Measurements from ENCODE around the gene ZBTB42. TPM values are rescaled to one million over a fixed set of nuclear protein-coding genes. Genes with fewer than 3 reads are reported as not detected.

The ZBTB42 gene
- total RNA-seq, 4 donors from 2014 or later = 2.5 to 6.4 (median 4.9) TPM

- H3K4me3 ChIP-seq = no peak overlapping the region
- H3K4me1 ChIP-seq = peaks cover 19 to 35% (median 32%) of the 10 kb centered on the region in 4 donors
- no peaks in the 10 kb centered on the region for H3K9me3 ChIP-seq
- no peak overlapping the region for H3K27ac ChIP-seq (replicated peaks in 1 of 4)
- TF ChIP-seq POLR2A (IDR thresholded peaks at IDR 0.05; ENCODE audit: low read depth) (no peak), EP300 (IDR thresholded peaks at IDR 0.05) (no peak)
- no peaks in the 10 kb centered on the region for H3K36me3 ChIP-seq
- intact Hi-C loops (cut with DNase I) = no loop called here
- no peaks in the 10 kb centered on the region for H3K27me3 ChIP-seq
- 88% methylated on average over 25 of the region's 27 CpGs for WGBS
- DNase-seq (ENCODE audit: extremely low spot score) = no peak
These were observed 21.2 kb downstream of the ZBTB42 start for GRCh38 chr14:104821971-104822608.

GRCh38 chr14:104822821-104823615 lies 22.1 kb downstream of the ZBTB42 start:
- no peak for DNase-seq (ENCODE audit: extremely low spot score)
- Histone ChIP-seq H3K4me1 (peaks cover 26 to 38% (median 36%) of the 10 kb centered on the region in 4 donors), H3K9me3 (no peaks in the 10 kb centered on the region), H3K36me3 (no peaks in the 10 kb centered on the region), H3K27me3 (no peaks in the 10 kb centered on the region), H3K27ac (replicated peaks in 1 of 4) (no peak overlapping the region), H3K4me3 (no peak overlapping the region)
- no peak for TF ChIP-seq EP300 (IDR thresholded peaks at IDR 0.05)
- no peak for TF ChIP-seq POLR2AphosphoS5 (IDR thresholded peaks at IDR 0.05)
- no peak for TF ChIP-seq POLR2A (IDR thresholded peaks at IDR 0.05; ENCODE audit: low read depth)
- no peak for TF ChIP-seq CTCF (IDR thresholded peaks at IDR 0.05)
- intact Hi-C loops (cut with DNase I) = no loop called here
- WGBS = 90% methylated on average over 22 of the region's 22 CpGs

GRCh38 chr14:104824353-104824997 lies 23.6 kb downstream of the ZBTB42 start:
- Histone ChIP-seq H3K4me3 (no peak overlapping the region), H3K4me1 (peaks cover 26 to 38% (median 36%) of the 10 kb centered on the region in 4 donors), H3K9me3 (no peaks in the 10 kb centered on the region), H3K27ac (replicated peaks in 1 of 4) (no peak overlapping the region), H3K36me3 (no peaks in the 10 kb centered on the region), H3K27me3 (no peaks in the 10 kb centered on the region)
- DNase-seq (ENCODE audit: extremely low spot score) = no peak
- WGBS = 98% methylated on average over 2 of the region's 2 CpGs
- no peak for TF ChIP-seq POLR2A (IDR thresholded peaks at IDR 0.05; ENCODE audit: low read depth)
- TF ChIP-seq CTCF (IDR thresholded peaks at IDR 0.05) = no peak
- no peak for TF ChIP-seq EP300 (IDR thresholded peaks at IDR 0.05)
- no peak for TF ChIP-seq POLR2AphosphoS5 (IDR thresholded peaks at IDR 0.05)
- intact Hi-C loops (cut with DNase I) = no loop called here

- Histone ChIP-seq H3K9me3 (no peaks in the 10 kb centered on the region), H3K4me3 (peak overlapping the region; percentile 54 to 78 (median 61)), H3K4me1 (peaks cover 20 to 28% (median 26%) of the 10 kb centered on the region in 4 donors), H3K27me3 (no peaks in the 10 kb centered on the region), H3K27ac (replicated peaks in 1 of 4) (peak overlapping the region; percentile 38 to 63 (median 52)), H3K36me3 (no peaks in the 10 kb centered on the region)
- intact Hi-C loops (cut with DNase I) = loop anchor here (1.0 kb wide), 1 partner anchor 58 kb away; no protein-coding TSS in a partner anchor
- WGBS = 0% methylated on average over 4 of the region's 54 CpGs
- TF ChIP-seq CTCF (IDR thresholded peaks at IDR 0.05) (peak; percentile 81 to 92 (median 82)), POLR2AphosphoS5 (IDR thresholded peaks at IDR 0.05) (peak; percentile 42 to 63), POLR2A (IDR thresholded peaks at IDR 0.05; ENCODE audit: low read depth) (no peak)
- peak; percentile 97 for DNase-seq (ENCODE audit: extremely low spot score)
These were observed 25.4 kb downstream of the ZBTB42 start for GRCh38 chr14:104826189-104826860.

Measured in esophagus muscularis mucosa (tissue), 4 donors.